Esophagus muscularis mucosa (tissue), 3 donors: ENCODE data around the gene TSC1.

Source experiments
- CTCF ChIP-seq, 3 experiments: fragments of 200-600 bp in 2 of 3; fragments of 450-650 bp in 1 of 3; sonication (generic) in 2 of 3; IDR thresholded peaks; one replicate each; pipeline ENCODE4 v1.5.1; 2017 to 2019; ENCODE audit warnings: antibody characterized with exemption in 3 of 3, mild to moderate bottlenecking in 2 of 3, moderate library complexity in 1 of 3
- POLR2A ChIP-seq: fragments of 450-650 bp; IDR thresholded peaks from one replicate; pipeline ENCODE4 v1.6.1; 2017; ENCODE audit warnings: antibody characterized with exemption, moderate library complexity, mild to moderate bottlenecking, low read depth
- POLR2AphosphoS5 ChIP-seq, 2 donors: sonication (generic); formaldehyde crosslinking; IDR thresholded peaks; one replicate each; pipeline ENCODE4 v1.6.1; 2017; ENCODE audit warnings: antibody characterized with exemption in 2 of 2

- no peak for TF ChIP-seq CTCF (IDR thresholded peaks at IDR 0.05)
- no peak for TF ChIP-seq POLR2AphosphoS5 (IDR thresholded peaks at IDR 0.05)
- no peak for TF ChIP-seq POLR2A
Observed at GRCh38 chr9:132908635-132909034, 35.8 kb downstream of the TSC1 start.
